NCI-H510A (cell line): Measurements from ENCODE around the gene MED16.
"Not testable (repeated sequence)": the region's sequence is repeated elsewhere in the genome, so short reads cannot be mapped to it uniquely, and the experiment has no call there.

Experiments used
- DNase-seq: peaks from one replicate; lab custom pipeline; 2025; lab: John Stamatoyannopoulos, UW

The MED16 gene

DNA sequence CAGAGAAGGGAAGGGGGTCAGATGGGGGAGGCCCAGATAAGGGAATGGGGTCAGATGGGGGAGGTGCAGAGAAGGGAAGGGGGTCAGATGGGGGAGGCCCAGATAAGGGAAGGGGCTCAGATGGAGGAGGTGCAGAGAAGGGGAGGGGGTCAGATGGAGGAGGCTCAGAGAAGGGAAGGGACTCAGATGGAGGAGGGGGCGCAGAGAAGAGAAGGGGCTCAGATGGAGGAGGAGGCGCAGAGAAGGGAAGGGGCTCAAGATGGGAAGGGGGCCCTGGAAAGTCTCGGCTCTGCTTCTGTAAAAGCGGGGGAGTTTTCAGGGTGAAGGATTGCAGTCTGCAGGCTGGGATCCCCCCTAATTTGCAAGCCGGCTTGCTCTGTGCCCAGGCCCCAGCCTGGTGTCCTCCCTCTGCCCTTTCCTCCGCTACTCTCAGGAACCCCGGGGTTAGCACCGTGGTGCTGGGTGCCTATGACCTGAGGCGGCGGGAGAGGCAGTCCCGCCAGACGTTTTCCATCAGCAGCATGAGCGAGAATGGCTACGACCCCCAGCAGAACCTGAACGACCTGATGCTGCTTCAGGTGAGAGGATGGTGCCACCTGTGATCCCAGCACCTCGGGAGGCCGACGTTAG, 63.7 kb downstream of the MED16 start:
- DNase-seq, result no peak

DNA sequence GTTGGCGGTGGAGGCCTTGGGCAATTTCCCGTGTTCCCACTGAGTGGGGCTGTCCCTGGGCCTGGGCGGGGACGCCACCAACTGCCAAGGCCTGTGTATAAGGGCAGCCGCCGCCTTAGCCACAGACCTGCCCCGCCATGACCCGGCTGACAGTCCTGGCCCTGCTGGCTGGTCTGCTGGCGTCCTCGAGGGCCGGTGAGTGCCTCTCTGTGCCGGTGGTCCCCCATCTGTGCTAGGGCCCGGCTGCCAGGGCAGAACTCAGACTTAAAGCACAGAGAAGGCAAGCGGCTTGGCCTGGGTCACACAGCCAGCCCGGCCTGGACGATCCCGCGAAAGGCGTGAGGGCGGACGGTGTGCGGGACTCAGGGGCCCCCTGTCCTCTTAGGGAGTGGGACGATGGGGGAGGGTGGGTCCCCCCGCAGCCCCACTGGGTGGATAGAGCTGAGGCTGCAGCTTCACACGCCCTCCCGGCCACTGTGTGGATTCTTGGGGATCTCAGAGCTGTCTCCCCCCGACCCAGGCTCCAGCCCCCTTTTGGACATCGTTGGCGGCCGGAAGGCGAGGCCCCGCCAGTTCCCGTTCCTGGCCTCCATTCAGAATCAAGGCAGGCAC, 65.2 kb downstream of the MED16 start, which contains the start of gene AZU1:
TSS of gene AZU1 (plus strand) at position 128 of the 612 bp plus-strand sequence. CDS start at position 138, 10 bp downstream.
- no peak for DNase-seq

DNA sequence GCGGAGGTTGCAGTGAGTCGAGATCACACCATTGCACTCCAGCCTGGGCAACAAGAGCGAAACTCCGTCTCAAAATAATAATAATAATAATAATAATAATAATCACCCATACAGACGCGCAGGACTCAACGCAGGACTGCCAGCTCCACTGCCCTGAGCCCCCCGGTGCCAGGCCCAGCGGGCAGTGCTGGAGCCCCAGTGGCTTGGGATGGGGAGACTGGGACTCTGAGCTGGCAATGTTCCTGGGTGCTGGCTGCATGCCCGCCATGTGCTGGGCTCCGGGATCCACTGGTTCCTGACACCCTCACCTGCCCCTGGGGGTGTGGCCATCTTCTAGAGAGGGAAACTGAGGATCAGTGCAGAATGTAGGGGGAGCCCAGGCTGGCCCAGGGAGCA, 65.7 kb downstream of the MED16 start:
- DNase-seq, result no peak

DNA sequence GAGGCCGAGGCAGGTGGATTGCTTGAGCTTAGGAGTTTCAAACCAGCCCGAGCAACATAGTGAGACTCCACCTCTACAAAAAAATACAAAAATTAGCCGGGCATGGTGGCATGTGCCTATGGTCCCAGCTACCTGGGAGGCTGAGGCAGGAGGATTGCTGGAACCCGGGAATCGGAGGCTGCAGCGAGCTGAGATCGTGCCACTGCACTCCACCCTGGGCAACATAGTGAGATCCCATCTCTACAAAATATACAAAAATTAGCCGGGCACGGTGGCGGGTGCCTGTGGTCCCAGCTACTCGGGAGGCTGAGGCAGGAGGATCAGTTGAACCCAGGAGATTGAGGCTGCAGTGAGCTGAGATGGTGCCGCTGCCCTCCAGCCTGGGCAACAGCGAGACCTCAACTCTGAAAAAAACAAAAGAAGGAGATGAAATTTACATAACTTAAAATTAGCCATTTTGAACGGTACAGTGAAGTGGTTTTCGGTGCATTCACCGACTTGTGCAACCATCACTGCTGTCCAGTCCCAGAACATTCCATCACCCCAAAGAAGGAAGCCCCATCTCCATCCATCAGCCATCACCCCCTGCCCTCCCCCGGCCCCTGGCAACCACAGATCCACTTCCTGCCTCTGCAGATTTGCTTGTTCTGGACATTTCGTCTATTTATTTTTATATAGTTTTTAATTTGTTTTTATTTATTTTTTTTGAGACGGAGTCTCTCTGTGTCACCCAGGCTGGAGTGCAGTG, 66.9 kb downstream of the MED16 start:
- DNase-seq, result no peak

DNA sequence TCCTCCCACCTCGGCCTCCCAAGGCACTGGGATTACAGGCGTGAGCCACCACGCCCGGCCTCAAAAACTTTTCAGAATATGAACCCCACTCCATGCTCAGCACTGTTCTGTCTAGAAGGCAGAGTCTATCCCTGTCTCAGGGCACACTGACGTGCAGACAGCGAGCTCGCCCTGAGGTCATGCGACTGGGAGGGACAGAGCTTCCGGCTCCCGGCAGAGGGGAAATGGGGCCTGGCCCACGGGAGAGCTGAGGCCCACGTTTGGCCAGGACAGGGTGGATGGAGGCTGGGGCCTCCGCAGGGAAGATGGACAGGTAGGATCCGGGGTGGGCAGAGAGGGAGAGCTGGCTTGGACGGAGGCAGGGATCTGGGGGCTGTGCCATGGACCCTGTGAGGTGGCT, 68.1 kb downstream of the MED16 start:
- DNase-seq, result no peak

DNA sequence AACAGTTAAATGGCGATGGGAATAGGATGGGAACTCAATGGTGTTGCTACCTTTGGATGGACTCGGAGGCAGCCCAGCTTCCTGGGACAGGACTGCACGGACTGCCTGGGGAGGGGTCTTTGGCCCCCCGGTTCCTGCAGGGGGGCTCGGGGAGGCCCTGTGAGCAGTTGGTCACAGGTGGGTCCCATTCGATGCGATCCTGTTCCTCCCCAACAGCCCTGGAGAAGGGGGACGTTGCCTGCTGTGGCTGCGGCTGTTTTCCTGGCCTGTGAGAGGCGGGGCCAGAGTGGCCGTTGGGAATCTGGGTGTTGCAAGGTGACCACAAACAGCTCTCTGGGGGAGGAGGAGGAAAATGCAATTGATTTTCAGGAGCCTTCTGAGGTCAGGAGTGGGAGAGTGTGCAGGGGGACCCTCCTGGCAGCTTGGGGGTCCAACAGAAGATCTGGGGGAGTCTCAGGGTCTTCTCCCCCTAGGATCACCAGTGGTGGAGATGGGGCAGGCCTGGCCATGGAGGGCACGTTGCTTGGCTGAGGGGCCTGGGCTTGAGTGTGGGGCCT, 69.3 kb downstream of the MED16 start:
- DNase-seq, result no peak

DNA sequence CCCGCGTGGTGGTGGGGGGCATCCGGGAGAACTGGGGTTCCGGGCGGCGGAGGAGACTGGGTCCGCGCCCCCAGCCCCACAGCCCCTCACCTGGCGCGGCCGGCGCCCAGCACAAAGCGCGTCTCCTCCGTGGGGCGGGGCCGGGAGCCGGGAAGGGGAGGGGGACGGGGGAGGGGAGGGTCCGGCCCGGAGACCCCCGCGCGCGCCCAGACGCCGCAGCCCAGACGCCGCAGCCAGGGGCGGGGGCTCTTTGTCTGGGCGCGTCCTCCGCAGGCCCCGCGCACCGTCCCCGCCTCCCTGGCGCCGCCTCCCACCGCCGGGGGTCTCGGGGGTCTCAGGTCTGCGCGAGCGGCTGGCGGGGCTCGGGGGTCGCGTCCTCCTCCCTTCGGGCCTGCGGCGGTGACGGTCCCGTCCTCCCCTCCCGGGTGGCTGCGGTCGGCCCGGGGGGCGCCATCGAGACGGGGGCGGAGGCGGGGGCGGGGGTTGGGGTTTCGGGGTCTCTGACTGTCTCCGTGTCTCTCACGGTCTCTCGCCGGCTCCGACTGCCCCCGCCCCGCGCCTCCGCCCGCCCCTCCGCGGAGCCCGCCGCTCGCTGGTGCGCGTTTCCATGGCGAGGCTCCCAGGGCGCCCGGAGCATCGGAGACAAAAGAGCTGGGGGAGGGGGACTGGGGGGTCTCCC, 71.0 kb downstream of the MED16 start, which contains the start of gene PLPPR3:
TSS of gene PLPPR3 (minus strand) at position 131 of the 679 bp plus-strand sequence. CDS start 396 bp downstream, outside the sequence.
- no peak for DNase-seq

DNA sequence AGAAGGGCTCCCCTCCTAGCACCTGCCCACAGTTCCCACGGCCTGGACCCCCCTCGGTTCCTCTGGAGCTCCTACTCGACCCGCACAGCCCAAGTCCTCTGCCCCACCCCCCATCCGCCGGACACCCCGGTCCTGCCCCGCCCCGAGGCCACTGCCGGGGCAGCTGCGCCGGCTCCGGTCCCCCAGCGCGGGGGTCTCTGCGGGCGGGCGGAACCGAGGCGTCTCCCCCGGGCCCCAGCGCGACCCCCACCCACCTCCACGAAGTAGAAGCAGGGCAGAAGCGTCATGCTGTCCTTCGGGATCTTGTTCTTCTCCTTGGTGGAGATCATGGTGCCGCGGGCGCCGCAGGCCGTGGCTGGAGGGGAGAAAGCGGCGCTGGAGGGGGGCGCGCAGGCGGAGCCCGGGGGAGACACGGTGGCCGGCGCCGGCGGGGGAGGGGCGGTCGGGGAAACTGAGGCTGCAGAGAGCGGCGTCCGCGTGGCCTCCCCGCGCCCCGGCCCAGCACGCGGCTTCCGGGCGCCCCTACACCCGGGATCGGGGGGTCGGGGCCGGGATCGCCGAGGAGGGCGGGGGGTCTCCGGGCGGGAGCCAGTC, 71.7 kb downstream of the MED16 start:
- DNase-seq, result no peak

DNA sequence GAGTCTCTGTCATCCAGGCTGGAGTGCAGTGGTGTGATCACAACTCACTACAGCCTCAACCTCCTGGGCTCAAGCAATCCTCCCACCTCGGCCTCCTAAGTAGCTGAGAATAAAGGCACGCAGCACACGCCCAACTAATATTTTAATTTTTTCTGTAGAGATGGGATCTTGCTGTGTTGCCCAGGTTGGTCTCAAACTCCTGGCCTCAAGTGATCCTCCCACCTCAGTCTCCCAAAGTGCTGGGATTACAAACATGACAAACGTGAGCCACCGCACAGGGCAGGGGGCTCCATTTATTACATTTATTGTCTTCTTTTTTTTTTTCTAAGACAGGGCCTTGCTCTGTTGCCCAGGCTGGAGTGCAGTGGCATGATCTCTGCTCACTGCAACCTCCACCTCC, 72.8 kb downstream of the MED16 start:
- not testable (repeated sequence) for DNase-seq
